Coronary artery (tissue), 2 donors: ENCODE data around the gene LGALSL.

Experiments
- DNase-seq: peaks from one replicate; pipeline ENCODE4 v3.0.0-alpha.2; 2017; ENCODE audit warnings: low spot score
- H3K27ac ChIP-seq, 2 donors: fragments of 200-600 bp; sonication (generic); one replicate each; pipeline ENCODE4 v1.5.1; 2016 to 2019
- H3K4me3 ChIP-seq: fragments of 200-600 bp; sonication (generic); 2 replicates; pipeline ENCODE4 v1.5.1; 2016; ENCODE audit warnings: mild to moderate bottlenecking, moderate library complexity
- CTCF ChIP-seq: fragments of 200-600 bp; sonication (generic); IDR thresholded peaks from one replicate; pipeline ENCODE4 v1.5.1; 2019; ENCODE audit warnings: antibody characterized with exemption

Gene LGALSL

GRCh38 chr2:64478502-64479230 lies 24.7 kb downstream of the LGALSL start:
- Histone ChIP-seq H3K27ac (no peak overlapping the region), H3K4me3 (no peak overlapping the region)
- TF ChIP-seq CTCF, result no peak
- no peak for DNase-seq

DNA sequence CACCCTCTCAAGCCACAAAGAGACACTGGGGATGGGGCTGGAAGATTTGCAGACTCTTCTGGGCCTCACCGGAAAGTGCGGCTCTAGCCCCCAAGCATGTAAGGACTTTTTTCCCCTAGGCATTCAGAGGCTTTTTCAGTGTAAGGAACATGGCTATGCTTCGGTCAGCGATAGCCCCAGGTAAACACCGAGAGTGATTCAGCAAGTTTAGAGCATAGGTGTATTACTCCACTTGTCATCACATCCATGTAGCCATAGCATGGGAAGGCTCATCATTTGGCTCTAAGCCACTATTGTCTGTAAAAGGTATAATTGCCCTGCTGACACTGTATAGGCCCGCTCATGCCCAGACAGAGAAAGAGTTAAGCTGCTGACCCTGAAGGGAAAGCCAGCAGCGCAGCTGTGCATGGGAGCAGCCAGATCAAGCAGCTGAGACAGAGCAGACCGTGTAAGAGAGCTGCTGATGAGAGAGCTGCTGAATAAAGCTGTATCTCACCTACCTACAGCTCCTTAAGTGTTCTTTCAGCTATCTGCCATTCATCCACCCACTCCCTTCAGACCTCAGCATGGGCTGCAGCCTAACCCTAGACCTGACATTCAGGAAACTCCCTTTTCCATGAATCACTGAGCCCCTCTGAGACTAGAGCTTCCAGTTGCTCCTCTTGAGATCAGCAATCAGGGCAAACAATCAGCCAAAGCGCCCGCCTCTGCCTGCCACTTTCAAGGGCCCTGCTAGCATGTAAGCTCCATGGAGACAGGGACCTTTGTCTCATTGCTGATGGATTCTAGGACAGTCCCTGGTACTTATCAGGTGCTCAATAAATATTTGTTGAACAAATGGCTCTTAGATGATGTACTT lies 25.5 kb downstream of the LGALSL start:
- TF ChIP-seq CTCF, result no peak
- H3K4me3 ChIP-seq, result no peak overlapping the region
- DNase-seq, result no peak
- H3K27ac ChIP-seq, result no peak overlapping the region

GRCh38 chr2:64481665-64482064 lies 27.7 kb downstream of the LGALSL start:
- TF ChIP-seq CTCF, result no peak
- Histone ChIP-seq H3K27ac (no peak overlapping the region), H3K4me3 (no peak overlapping the region)
- no peak for DNase-seq

DNA sequence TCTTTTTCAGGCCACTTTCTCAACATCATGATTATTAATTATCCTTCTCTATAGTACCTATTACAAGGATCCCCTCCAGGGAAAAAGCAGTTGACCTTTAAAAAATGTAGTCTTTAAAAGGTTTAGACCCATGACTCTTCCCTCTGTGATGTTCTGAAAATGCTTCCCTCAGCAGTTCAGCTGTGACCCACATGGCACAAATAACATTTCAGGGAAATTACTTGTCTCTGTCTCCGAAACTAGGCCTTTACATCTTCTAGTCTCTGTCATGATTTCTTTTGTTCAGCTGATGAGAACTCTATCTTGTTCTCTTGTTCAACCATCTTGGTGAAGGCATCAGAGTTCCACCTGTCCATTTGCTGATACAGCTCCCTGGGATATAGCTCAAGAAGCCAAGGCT lies 28.3 kb downstream of the LGALSL start:
- Histone ChIP-seq H3K4me3 (no peak overlapping the region), H3K27ac (no peak overlapping the region)
- DNase-seq, result no peak
- no peak for TF ChIP-seq CTCF

- DNase-seq, result no peak
- H3K27ac ChIP-seq, result no peak overlapping the region
- no peak overlapping the region for H3K4me3 ChIP-seq
- TF ChIP-seq CTCF, result no peak
These were observed 29.0 kb downstream of the LGALSL start for GRCh38 chr2:64482765-64483504.

GRCh38 chr2:64485331-64485730 lies 31.4 kb downstream of the LGALSL start:
- Histone ChIP-seq H3K27ac (no peak overlapping the region), H3K4me3 (no peak overlapping the region)
- no peak for TF ChIP-seq CTCF
- DNase-seq, result peak; percentile 8
